Osteoblast (primary cell): ENCODE data around the gene IRX5. TPM values are rescaled to one million over a fixed set of nuclear protein-coding genes. Genes with fewer than 3 reads are reported as not detected.

Experiments used
- DNase-seq: peaks from one replicate; pipeline ENCODE4 v3.0.0; 2011; ENCODE audit warnings: low spot score, mixed read lengths; ENCODE audit not compliant: insufficient read length; ENCODE audit errors: missing footprints
- H2AFZ ChIP-seq: 2 replicates; pipeline ENCODE4 v1.6.0; 2011; ENCODE audit warnings: mild to moderate bottlenecking, low read length
- H3K27ac ChIP-seq: 2 replicates; pipeline ENCODE4 v1.5.1; 2011; ENCODE audit warnings: mild to moderate bottlenecking, low read depth, low read length, moderate library complexity
- H3K27me3 ChIP-seq: 2 replicates; pipeline ENCODE4 v1.6.0; 2012; ENCODE audit warnings: mild to moderate bottlenecking, control low read depth, inconsistent platforms, low read length, moderate library complexity; ENCODE audit not compliant: insufficient read depth
- H3K36me3 ChIP-seq: 2 replicates; pipeline ENCODE4 v1.5.1; 2011; ENCODE audit warnings: mild to moderate bottlenecking, low read length, control low read depth, moderate library complexity; ENCODE audit not compliant: insufficient read depth
- H3K4me1 ChIP-seq: 2 replicates; pipeline ENCODE4 v1.5.1; 2011; ENCODE audit warnings: mild to moderate bottlenecking, low read length, control low read depth, moderate library complexity; ENCODE audit not compliant: insufficient read depth
- H3K4me2 ChIP-seq: 2 replicates; pipeline ENCODE4 v1.6.0; 2011; ENCODE audit warnings: mild to moderate bottlenecking, low read length; ENCODE audit not compliant: insufficient read depth
- H3K4me3 ChIP-seq: fragments of 200-600 bp; sonication (generic); 3 replicates; pipeline ENCODE4 v1.5.1; 2012; ENCODE audit warnings: mild to moderate bottlenecking, low read length, inconsistent platforms; ENCODE audit not compliant: insufficient read depth
- H3K79me2 ChIP-seq: 2 replicates; pipeline ENCODE4 v1.6.0; 2012; ENCODE audit warnings: mild to moderate bottlenecking, low read length, control low read depth, inconsistent platforms; ENCODE audit not compliant: insufficient read depth
- H3K9me3 ChIP-seq: 2 replicates; pipeline ENCODE4 v1.5.1; 2011; ENCODE audit warnings: low read depth, low read length, control low read depth
- H4K20me1 ChIP-seq: 2 replicates; pipeline ENCODE4 v1.6.0; 2012; ENCODE audit warnings: mild to moderate bottlenecking, low read length, control low read depth; ENCODE audit not compliant: insufficient read depth
- CTCF ChIP-seq: IDR thresholded peaks from 2 replicates; pipeline ENCODE4 v1.5.1; 2011; ENCODE audit warnings: mild to moderate bottlenecking, low read depth, low read length, moderate library complexity; ENCODE audit errors: extremely low read depth
- total RNA-seq: library from RNA; depleted of rRNA; stranded (reverse); fragments of >200 nt; gene quantifications from 2 replicates; pipeline ENCODE4 v1.2.3, GENCODE V29; 2012

The IRX5 gene
- total RNA-seq, 1 donor, result 19.5 TPM

GRCh38 chr16:54936979-54937670 is 6.5 kb downstream of the IRX5 start:
- peak overlapping the region; percentile 71 for H3K4me3 ChIP-seq

GRCh38 chr16:54937671-54938211 is 7.1 kb downstream of the IRX5 start:
- no peaks in the 10 kb centered on the region for H3K9me3 ChIP-seq
- peak overlapping the region; percentile 71 for H3K4me3 ChIP-seq
- H3K4me1 ChIP-seq, result peaks cover 10% of the 10 kb centered on the region
- peak; percentile 21 for DNase-seq
- H4K20me1 ChIP-seq, result peaks cover 44% of the 10 kb centered on the region
- H2AFZ ChIP-seq, result no peak overlapping the region
- H3K27ac ChIP-seq, result no peak overlapping the region
- no peaks in the 10 kb centered on the region for H3K27me3 ChIP-seq
- H3K4me2 ChIP-seq, result peak overlapping the region; percentile 84
- peaks cover 23% of the 10 kb centered on the region for H3K36me3 ChIP-seq
- H3K79me2 ChIP-seq, result peaks cover 94% of the 10 kb centered on the region
- TF ChIP-seq CTCF, result peak; percentile 2

More at GRCh38 chr16:54936979-54937670, 6.5 kb downstream of the IRX5 start:
- H3K4me2 ChIP-seq, result peak overlapping the region; percentile 84
- H4K20me1 ChIP-seq, result peaks cover 44% of the 10 kb centered on the region
- H2AFZ ChIP-seq, result peak overlapping the region; percentile 45
- DNase-seq, result peak; percentile 94
- no peaks in the 10 kb centered on the region for H3K27me3 ChIP-seq
- H3K36me3 ChIP-seq, result peaks cover 23% of the 10 kb centered on the region
- peak; percentile 52 for TF ChIP-seq CTCF
- H3K4me1 ChIP-seq, result peaks cover 10% of the 10 kb centered on the region
- peaks cover 96% of the 10 kb centered on the region for H3K79me2 ChIP-seq
- H3K9me3 ChIP-seq, result no peaks in the 10 kb centered on the region
- H3K27ac ChIP-seq, result peak overlapping the region; percentile 51

GRCh38 chr16:54938212-54939028 is 7.8 kb downstream of the IRX5 start:
- Histone ChIP-seq H3K27ac (no peak overlapping the region), H3K9me3 (no peaks in the 10 kb centered on the region), H3K4me1 (peaks cover 10% of the 10 kb centered on the region), H4K20me1 (peaks cover 44% of the 10 kb centered on the region), H3K4me3 (no peak overlapping the region), H2AFZ (no peak overlapping the region), H3K27me3 (no peaks in the 10 kb centered on the region), H3K36me3 (peaks cover 23% of the 10 kb centered on the region), H3K4me2 (no peak overlapping the region), H3K79me2 (peaks cover 92% of the 10 kb centered on the region)
- peak; percentile 64 for DNase-seq
- no peak for TF ChIP-seq CTCF

GRCh38 chr16:54939029-54939346 is 8.3 kb downstream of the IRX5 start:
- peaks cover 10% of the 10 kb centered on the region for H3K4me1 ChIP-seq
- no peak overlapping the region for H3K4me2 ChIP-seq
- H3K4me3 ChIP-seq, result no peak overlapping the region
- H3K27ac ChIP-seq, result no peak overlapping the region
- H3K79me2 ChIP-seq, result peaks cover 88% of the 10 kb centered on the region
- TF ChIP-seq CTCF, result no peak
- H3K36me3 ChIP-seq, result peaks cover 18% of the 10 kb centered on the region
- no peaks in the 10 kb centered on the region for H3K9me3 ChIP-seq
- DNase-seq, result no peak
- no peaks in the 10 kb centered on the region for H3K27me3 ChIP-seq
- H2AFZ ChIP-seq, result no peak overlapping the region
- peaks cover 44% of the 10 kb centered on the region for H4K20me1 ChIP-seq
